H1 (cell line): Measurements from ENCODE around the gene NUTM2E.
"Not testable (repeated sequence)": the region's sequence is repeated elsewhere in the genome, so short reads cannot be mapped to it uniquely, and the experiment has no call there.

Source experiments
- EP300 ChIP-seq, 2 experiments: IDR thresholded peaks; 1 replicate in 1 of 2; 2 replicates in 1 of 2; pipeline ENCODE4 v1.6.1; 2011 to 2012; ENCODE audit warnings: low read depth in 2 of 2, low read length in 2 of 2, mild to moderate bottlenecking in 2 of 2, borderline replicate concordance in 1 of 2, inconsistent platforms in 1 of 2, moderate library complexity in 1 of 2
- EZH2 ChIP-seq: fragments of 200-600 bp; sonication (generic); IDR thresholded peaks from 2 replicates; pipeline ENCODE4 v1.7.1; 2012; ENCODE audit warnings: low read depth, mild to moderate bottlenecking, moderate library complexity, low read length, inconsistent platforms; ENCODE audit not compliant: severe bottlenecking
- JUND ChIP-seq: IDR thresholded peaks from 2 replicates; pipeline ENCODE4 v1.6.1; 2011; ENCODE audit warnings: mild to moderate bottlenecking, improper control_type of control experiment, low read length
- SIN3A ChIP-seq, 2 experiments: IDR thresholded peaks in 1 of 2; conservative IDR thresholded peaks in 1 of 2; 2 replicates each; pipeline ENCODE4 v1.6.1; 2011 to 2012; ENCODE audit warnings: low read length in 2 of 2, improper control_type of control experiment in 1 of 2, low read depth in 1 of 2, mild to moderate bottlenecking in 1 of 2
- SRF ChIP-seq: IDR thresholded peaks from 2 replicates; pipeline ENCODE4 v1.6.1; 2011; ENCODE audit warnings: mild to moderate bottlenecking, low read depth, low read length, moderate library complexity
- SUZ12 ChIP-seq: fragments of 200-600 bp; sonication (generic); IDR thresholded peaks from 2 replicates; pipeline ENCODE4 v1.6.1; 2012; ENCODE audit warnings: mild to moderate bottlenecking, inconsistent platforms, low read length, moderate library complexity, mixed read lengths
- TAF1 ChIP-seq: IDR thresholded peaks from 2 replicates; pipeline ENCODE4 v1.6.1; 2011; ENCODE audit warnings: mild to moderate bottlenecking, low read depth, low read length
- TCF12 ChIP-seq: IDR thresholded peaks from 2 replicates; pipeline ENCODE4 v1.6.1; 2011; ENCODE audit warnings: low read depth, mild to moderate bottlenecking, low read length
- YY1 ChIP-seq: IDR thresholded peaks from 2 replicates; pipeline ENCODE4 v1.6.1; 2011; ENCODE audit warnings: low read depth, mild to moderate bottlenecking, low read length
- TF ChIP-seq, protein P1 (sequence below), 3 experiments: IDR thresholded peaks; 1 replicate in 2 of 3; 2 replicates in 1 of 3; pipeline versions ENCODE4 v1.5.1 to v1.6.1; 2011; ENCODE audit warnings: low read length in 3 of 3, mild to moderate bottlenecking in 3 of 3, inconsistent platforms in 2 of 3, low read depth in 1 of 3, moderate library complexity in 1 of 3; ENCODE audit not compliant: insufficient read depth in 1 of 3; ENCODE audit errors: control extremely low read depth in 1 of 3

GRCh38 chr10:79835891-79836290 is 9.4 kb downstream of the NUTM2E start:
- TF ChIP-seq TAF1; SUZ12; TCF12; JUND; YY1; EZH2; SRF; SIN3A (conservative IDR thresholded peaks at IDR 0.05 in 1 of 2, IDR thresholded peaks at IDR 0.05 in 1 of 2; ENCODE audit: low read depth in 1 of 2, low read length in 2 of 2); EP300 (IDR thresholded peaks at IDR 0.05; ENCODE audit: borderline replicate concordance in 1 of 2, low read depth in 2 of 2, low read length in 2 of 2): not testable (repeated sequence)
- TF ChIP-seq, protein P1, sequence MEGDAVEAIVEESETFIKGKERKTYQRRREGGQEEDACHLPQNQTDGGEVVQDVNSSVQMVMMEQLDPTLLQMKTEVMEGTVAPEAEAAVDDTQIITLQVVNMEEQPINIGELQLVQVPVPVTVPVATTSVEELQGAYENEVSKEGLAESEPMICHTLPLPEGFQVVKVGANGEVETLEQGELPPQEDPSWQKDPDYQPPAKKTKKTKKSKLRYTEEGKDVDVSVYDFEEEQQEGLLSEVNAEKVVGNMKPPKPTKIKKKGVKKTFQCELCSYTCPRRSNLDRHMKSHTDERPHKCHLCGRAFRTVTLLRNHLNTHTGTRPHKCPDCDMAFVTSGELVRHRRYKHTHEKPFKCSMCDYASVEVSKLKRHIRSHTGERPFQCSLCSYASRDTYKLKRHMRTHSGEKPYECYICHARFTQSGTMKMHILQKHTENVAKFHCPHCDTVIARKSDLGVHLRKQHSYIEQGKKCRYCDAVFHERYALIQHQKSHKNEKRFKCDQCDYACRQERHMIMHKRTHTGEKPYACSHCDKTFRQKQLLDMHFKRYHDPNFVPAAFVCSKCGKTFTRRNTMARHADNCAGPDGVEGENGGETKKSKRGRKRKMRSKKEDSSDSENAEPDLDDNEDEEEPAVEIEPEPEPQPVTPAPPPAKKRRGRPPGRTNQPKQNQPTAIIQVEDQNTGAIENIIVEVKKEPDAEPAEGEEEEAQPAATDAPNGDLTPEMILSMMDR (IDR thresholded peaks at IDR 0.05; ENCODE audit: control extremely low read depth in 1 of 3, insufficient read depth in 1 of 3, low read depth in 1 of 3, low read length in 3 of 3): not testable (repeated sequence)
